ENCODE results near the gene MYOM3. TPM values are rescaled to one million over a fixed set of nuclear protein-coding genes. Genes with fewer than 3 reads are reported as not detected.
A peak's percentile ranks its signal among the peaks of the same experiment; 100 is the strongest.

MYOM3 gene
- total RNA-seq (2012; rRNA removed) (not detected in 2 replicates), polyA plus RNA-seq (2012; rRNA removed) (0.03 TPM in 1 of 2 replicates, not detected in the other), Bru-seq, nascent RNA (percentile 4 among the genes with signal in this experiment), BruChase-seq, experiment 1, labeled RNA remaining after a 6-hour chase (not detected), BruChase-seq, experiment 2, labeled RNA remaining after a 2-hour chase (percentile 3 among the genes with signal in this experiment)
- 0.01 TPM in 2 replicates for polyA plus RNA-seq (2012; cell fraction: cytosol; rRNA removed)
- 0.01 TPM in 2 replicates for polyA plus RNA-seq (2012; cell fraction: nucleus; rRNA removed; ENCODE audit: low replicate concordance)
- long read RNA-seq = 0 reads

GRCh38 chr1:24111996-24112779 is at the start of gene MYOM3:
Gene MYOM3 (minus strand): TSS chr1:24112135. CDS start chr1:24108636, 3,499 bp downstream.
- Histone ChIP-seq H3K4me3 (ENCODE audit: insufficient read depth, low read depth, low read length) (no peak within 1 kb of the TSS), H2BK20ac (ENCODE audit: low read depth, low read length) (no peak within 1 kb of the TSS), H3K18ac (ENCODE audit: low read depth, low read length) (no peak within 1 kb of the TSS), H3K14ac (replicated peaks; ENCODE audit: low read depth, low read length) (no peak within 1 kb of the TSS), H2BK5ac (ENCODE audit: low read depth, low read length, poor library complexity, severe bottlenecking) (no peak within 1 kb of the TSS), H4K5ac (ENCODE audit: low read depth, low read length) (no peak within 1 kb of the TSS), H3K9me3 (ENCODE audit: control insufficient read depth, insufficient read depth, low read length) (no peaks in the 10 kb centered on the region), H2BK15ac (ENCODE audit: low read depth, low read length) (no peak within 1 kb of the TSS), H3K27ac (ENCODE audit: insufficient read depth, low read length) (no peak within 1 kb of the TSS), H3K79me1 (ENCODE audit: low read depth in 1 of 2, low read length in 2 of 2) (no peaks in the 10 kb centered on the region), H3K23ac (ENCODE audit: low read depth, low read length) (no peak within 1 kb of the TSS), H2BK120ac (ENCODE audit: low read depth, low read length) (no peak within 1 kb of the TSS), H2AK5ac (ENCODE audit: low read depth, low read length) (no peak within 1 kb of the TSS), H2AFZ (replicated peaks; ENCODE audit: low read length, poor library complexity) (peak within 1 kb of the TSS; percentile 60), H4K20me1 (ENCODE audit: insufficient read depth, low read length) (no peaks in the 10 kb centered on the region), H4K91ac (ENCODE audit: insufficient read depth, low read depth, low read length) (no peak within 1 kb of the TSS), H3K56ac (ENCODE audit: extremely low read depth, insufficient read depth, low read length) (no peak within 1 kb of the TSS), H3K36me3 (ENCODE audit: control insufficient read depth, insufficient read depth, low read length) (no peaks in the 10 kb centered on the region), H2AK9ac (replicated peaks; ENCODE audit: low read depth, low read length, poor library complexity) (peak within 1 kb of the TSS; percentile 10), H3K9me1 (ENCODE audit: insufficient read depth, low read length) (no peaks in the 10 kb centered on the region), H3K4me1 (ENCODE audit: control insufficient read depth, insufficient read depth, low read length) (peaks cover 3% of the 10 kb centered on the region; the same call in 1 of the 2 replicates), H3K4me2 (ENCODE audit: low read depth, low read length) (peak within 1 kb of the TSS; percentile 19; the same call in 1 of the 2 replicates), H4K8ac (ENCODE audit: low read depth in 2 of 2, low read length in 2 of 2) (no peak within 1 kb of the TSS), H3K9ac (ENCODE audit: low read depth, low read length) (no peak within 1 kb of the TSS), H3K27me3 (ENCODE audit: control insufficient read depth, insufficient read depth, low read length) (peaks cover 46% of the 10 kb centered on the region), H3K4ac (ENCODE audit: low read depth, low read length) (no peak within 1 kb of the TSS)
- ChIA-PET POLR2A (ENCODE audit: unreplicated experiment) (no interaction called here), CTCF (interaction anchor here (0.5 kb wide), 1 partner anchor 81 kb away, joined by 4 read pairs; no protein-coding TSS in a partner anchor)
- TF ChIP-seq MAZ (IDR thresholded peaks at IDR 0.05; ENCODE audit: borderline replicate concordance, low read depth, low read length) (peak; percentile 63; the same call in 1 of the 2 replicates), MAFK (IDR thresholded peaks at IDR 0.05; ENCODE audit: low read depth, low read length) (no peak), RCOR1 (IDR thresholded peaks at IDR 0.05; ENCODE audit: insufficient replicate concordance, low read length) (no peak), RAD21 (IDR thresholded peaks at IDR 0.05; ENCODE audit: low read length) (peak; percentile 67), BHLHE40 (IDR thresholded peaks at IDR 0.05; ENCODE audit: low read depth, low read length) (0 out of 2 replicates have a peak, but pooled peaks have one; percentile 17), RFX5 (IDR thresholded peaks at IDR 0.05; ENCODE audit: low read depth, low read length) (no peak), SMC3 (IDR thresholded peaks at IDR 0.05; ENCODE audit: low read depth, low read length) (peak; percentile 60)
- TF ChIP-seq, protein P1, sequence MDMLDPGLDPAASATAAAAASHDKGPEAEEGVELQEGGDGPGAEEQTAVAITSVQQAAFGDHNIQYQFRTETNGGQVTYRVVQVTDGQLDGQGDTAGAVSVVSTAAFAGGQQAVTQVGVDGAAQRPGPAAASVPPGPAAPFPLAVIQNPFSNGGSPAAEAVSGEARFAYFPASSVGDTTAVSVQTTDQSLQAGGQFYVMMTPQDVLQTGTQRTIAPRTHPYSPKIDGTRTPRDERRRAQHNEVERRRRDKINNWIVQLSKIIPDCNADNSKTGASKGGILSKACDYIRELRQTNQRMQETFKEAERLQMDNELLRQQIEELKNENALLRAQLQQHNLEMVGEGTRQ (IDR thresholded peaks at IDR 0.05; ENCODE audit: low read depth, low read length) = peak; percentile 34; the same call in 1 of the 2 replicates
- TF ChIP-seq, protein P2, sequence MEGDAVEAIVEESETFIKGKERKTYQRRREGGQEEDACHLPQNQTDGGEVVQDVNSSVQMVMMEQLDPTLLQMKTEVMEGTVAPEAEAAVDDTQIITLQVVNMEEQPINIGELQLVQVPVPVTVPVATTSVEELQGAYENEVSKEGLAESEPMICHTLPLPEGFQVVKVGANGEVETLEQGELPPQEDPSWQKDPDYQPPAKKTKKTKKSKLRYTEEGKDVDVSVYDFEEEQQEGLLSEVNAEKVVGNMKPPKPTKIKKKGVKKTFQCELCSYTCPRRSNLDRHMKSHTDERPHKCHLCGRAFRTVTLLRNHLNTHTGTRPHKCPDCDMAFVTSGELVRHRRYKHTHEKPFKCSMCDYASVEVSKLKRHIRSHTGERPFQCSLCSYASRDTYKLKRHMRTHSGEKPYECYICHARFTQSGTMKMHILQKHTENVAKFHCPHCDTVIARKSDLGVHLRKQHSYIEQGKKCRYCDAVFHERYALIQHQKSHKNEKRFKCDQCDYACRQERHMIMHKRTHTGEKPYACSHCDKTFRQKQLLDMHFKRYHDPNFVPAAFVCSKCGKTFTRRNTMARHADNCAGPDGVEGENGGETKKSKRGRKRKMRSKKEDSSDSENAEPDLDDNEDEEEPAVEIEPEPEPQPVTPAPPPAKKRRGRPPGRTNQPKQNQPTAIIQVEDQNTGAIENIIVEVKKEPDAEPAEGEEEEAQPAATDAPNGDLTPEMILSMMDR (conservative IDR thresholded peaks at IDR 0.05; ENCODE audit: low read depth, low read length) = peak; percentile 54
- DNase-seq (peak; percentile 65), ATAC-seq (ENCODE audit: low read depth) (peak; percentile 84)
- in situ Hi-C loops (cut with MboI; ENCODE audit: low sequenced_read_pairs) (no loop called here), intact Hi-C loops (cut with micrococcal nuclease) (no loop called here), dilution Hi-C loops (cut with HindIII; ENCODE audit: low sequenced_read_pairs, unreplicated experiment) (no loop called here)
- WGBS, 2 experiments (ENCODE audit: extremely low coverage in 2 of 2, insufficient read length in 1 of 2) = 31% methylated on average over 10 of the region's 27 CpGs; no CpG with 5 or more reads in 1 of the 2 experiments
- BruUV-seq (replicated peaks) = no TSS peak
